Parathyroid adenoma (tissue), 2 donors: ENCODE measurements around the gene KCTD20.

Experiments
- H2AFZ ChIP-seq: fragments of 300-600 bp; sonication (generic); one replicate; pipeline ENCODE4 v1.7.0; 2017; ENCODE audit warnings: antibody characterized with exemption, mild to moderate bottlenecking
- H3K27ac ChIP-seq: fragments of 300-600 bp; sonication (generic); one replicate; pipeline ENCODE4 v1.7.0; 2017
- H3K27me3 ChIP-seq: fragments of 300-600 bp; sonication (generic); one replicate; pipeline ENCODE4 v1.7.0; 2017; ENCODE audit warnings: low read length; ENCODE audit not compliant: control insufficient read depth, insufficient read depth
- H3K36me3 ChIP-seq: fragments of 300-600 bp; sonication (generic); one replicate; pipeline ENCODE4 v1.7.0; 2017; ENCODE audit warnings: low read length; ENCODE audit not compliant: control insufficient read depth, insufficient read depth
- H3K4me1 ChIP-seq: fragments of 300-600 bp; sonication (generic); one replicate; pipeline ENCODE4 v1.7.0; 2017; ENCODE audit warnings: control low read depth
- H3K4me2 ChIP-seq: fragments of 300-600 bp; sonication (generic); one replicate; pipeline ENCODE4 v1.7.0; 2017; ENCODE audit warnings: low read length
- H3K4me3 ChIP-seq: fragments of 300-600 bp; sonication (generic); one replicate; pipeline ENCODE4 v1.7.0; 2017; ENCODE audit warnings: low read depth, low read length
- H3K79me2 ChIP-seq: fragments of 300-600 bp; sonication (generic); one replicate; pipeline ENCODE4 v1.7.0; 2017; ENCODE audit warnings: control low read depth
- H3K9ac ChIP-seq: fragments of 300-600 bp; sonication (generic); one replicate; pipeline ENCODE4 v1.7.0; 2017; ENCODE audit warnings: mild to moderate bottlenecking
- H3K9me3 ChIP-seq: fragments of 300-600 bp; sonication (generic); one replicate; pipeline ENCODE4 v1.7.0; 2017; ENCODE audit warnings: low read length; ENCODE audit not compliant: control insufficient read depth
- TF ChIP-seq, protein P1 (sequence below): fragments of 300-600 bp; sonication (generic); IDR thresholded peaks from one replicate; pipeline ENCODE4 v1.7.0; 2017; ENCODE audit warnings: antibody characterized with exemption, mild to moderate bottlenecking
- donor health status: primary hyperparathyroidism.

KCTD20 gene

GRCh38 chr6:36526066-36526465 lies 83.3 kb downstream of the KCTD20 start:
- Histone ChIP-seq H3K4me3 (no peak overlapping the region), H3K27me3 (no peaks in the 10 kb centered on the region), H3K4me1 (no peaks in the 10 kb centered on the region), H3K27ac (no peak overlapping the region), H2AFZ (no peak overlapping the region), H3K36me3 (no peaks in the 10 kb centered on the region), H3K9ac (no peak overlapping the region), H3K4me2 (no peak overlapping the region), H3K79me2 (peaks cover 3% of the 10 kb centered on the region), H3K9me3 (no peaks in the 10 kb centered on the region)
- TF ChIP-seq, protein P1, sequence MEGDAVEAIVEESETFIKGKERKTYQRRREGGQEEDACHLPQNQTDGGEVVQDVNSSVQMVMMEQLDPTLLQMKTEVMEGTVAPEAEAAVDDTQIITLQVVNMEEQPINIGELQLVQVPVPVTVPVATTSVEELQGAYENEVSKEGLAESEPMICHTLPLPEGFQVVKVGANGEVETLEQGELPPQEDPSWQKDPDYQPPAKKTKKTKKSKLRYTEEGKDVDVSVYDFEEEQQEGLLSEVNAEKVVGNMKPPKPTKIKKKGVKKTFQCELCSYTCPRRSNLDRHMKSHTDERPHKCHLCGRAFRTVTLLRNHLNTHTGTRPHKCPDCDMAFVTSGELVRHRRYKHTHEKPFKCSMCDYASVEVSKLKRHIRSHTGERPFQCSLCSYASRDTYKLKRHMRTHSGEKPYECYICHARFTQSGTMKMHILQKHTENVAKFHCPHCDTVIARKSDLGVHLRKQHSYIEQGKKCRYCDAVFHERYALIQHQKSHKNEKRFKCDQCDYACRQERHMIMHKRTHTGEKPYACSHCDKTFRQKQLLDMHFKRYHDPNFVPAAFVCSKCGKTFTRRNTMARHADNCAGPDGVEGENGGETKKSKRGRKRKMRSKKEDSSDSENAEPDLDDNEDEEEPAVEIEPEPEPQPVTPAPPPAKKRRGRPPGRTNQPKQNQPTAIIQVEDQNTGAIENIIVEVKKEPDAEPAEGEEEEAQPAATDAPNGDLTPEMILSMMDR, result no peak

DNA sequence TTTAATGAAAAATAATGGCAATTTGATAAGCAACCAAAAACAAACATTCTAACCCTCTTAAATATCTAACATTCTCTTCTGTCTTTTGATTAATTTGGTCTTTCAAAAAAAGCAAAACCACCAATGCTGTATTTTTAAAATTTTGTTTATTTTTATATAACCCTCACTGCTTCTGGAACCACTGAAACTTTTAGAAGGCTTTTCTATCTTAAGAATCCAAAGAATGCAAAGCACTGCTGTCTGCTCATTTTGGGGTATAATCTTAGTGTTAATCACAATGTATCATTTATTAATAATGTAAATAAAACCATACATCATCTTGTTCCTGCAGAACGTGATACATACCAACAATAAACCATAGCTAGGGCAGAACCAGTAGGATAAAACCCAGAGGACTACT lies 90.5 kb downstream of the KCTD20 start:
- no peaks in the 10 kb centered on the region for H3K9me3 ChIP-seq
- no peak overlapping the region for H3K4me2 ChIP-seq
- H3K4me1 ChIP-seq, result no peaks in the 10 kb centered on the region
- H3K4me3 ChIP-seq, result no peak overlapping the region
- peaks cover 11% of the 10 kb centered on the region for H3K79me2 ChIP-seq
- H3K27ac ChIP-seq, result no peak overlapping the region
- no peaks in the 10 kb centered on the region for H3K36me3 ChIP-seq
- no peak overlapping the region for H2AFZ ChIP-seq
- TF ChIP-seq, protein P1, result no peak
- no peak overlapping the region for H3K9ac ChIP-seq
- no peaks in the 10 kb centered on the region for H3K27me3 ChIP-seq

GRCh38 chr6:36536873-36537547 lies 94.2 kb downstream of the KCTD20 start:
- H3K9ac ChIP-seq, result no peak overlapping the region
- no peaks in the 10 kb centered on the region for H3K9me3 ChIP-seq
- no peaks in the 10 kb centered on the region for H3K4me1 ChIP-seq
- no peaks in the 10 kb centered on the region for H3K36me3 ChIP-seq
- no peak overlapping the region for H2AFZ ChIP-seq
- no peak overlapping the region for H3K27ac ChIP-seq
- peaks cover 9% of the 10 kb centered on the region for H3K79me2 ChIP-seq
- no peaks in the 10 kb centered on the region for H3K27me3 ChIP-seq
- H3K4me2 ChIP-seq, result no peak overlapping the region
- no peak overlapping the region for H3K4me3 ChIP-seq
- TF ChIP-seq, protein P1, result no peak

- Histone ChIP-seq H3K9me3 (no peaks in the 10 kb centered on the region), H3K4me1 (no peaks in the 10 kb centered on the region), H3K27me3 (no peaks in the 10 kb centered on the region), H2AFZ (no peak overlapping the region), H3K4me3 (no peak overlapping the region), H3K4me2 (no peak overlapping the region), H3K79me2 (peaks cover 29% of the 10 kb centered on the region), H3K27ac (no peak overlapping the region), H3K9ac (no peak overlapping the region), H3K36me3 (no peaks in the 10 kb centered on the region)
- TF ChIP-seq, protein P1, result no peak
Observed at GRCh38 chr6:36539814-36540568, 97.2 kb downstream of the KCTD20 start.
